Measurements from ENCODE around the gene SRSF4.
A peak's percentile ranks its signal among the peaks of the same experiment; 100 is the strongest.
"Not testable (repeated sequence)": the region's sequence is repeated elsewhere in the genome, so short reads cannot be mapped to it uniquely, and the experiment has no call there.

Gene SRSF4

GRCh38 chr1:29123887-29124365 lies 57.8 kb downstream of the SRSF4 start, which contains the start of gene TMEM200B:
TSS of gene TMEM200B (minus strand) at chr1:29123903. CDS start at chr1:29121828, 2,075 bp downstream.
- DNase-seq = no peak

GRCh38 chr1:29123053-29123886 lies 58.4 kb downstream of the SRSF4 start:
- DNase-seq = peak; percentile 35

- no peak for DNase-seq
These were observed 59.0 kb downstream of the SRSF4 start for GRCh38 chr1:29122682-29123052.

- DNase-seq = peak; percentile 10
These were observed 59.6 kb downstream of the SRSF4 start for GRCh38 chr1:29121936-29122681.

GRCh38 chr1:29121516-29121935 lies 60.2 kb downstream of the SRSF4 start:
- no peak for DNase-seq

GRCh38 chr1:29120947-29121485 lies 60.7 kb downstream of the SRSF4 start:
- peak; percentile 53 for DNase-seq

- no peak for DNase-seq
These were observed 61.3 kb downstream of the SRSF4 start for GRCh38 chr1:29120367-29120766.

- no peak for DNase-seq
These were observed 62.4 kb downstream of the SRSF4 start for GRCh38 chr1:29119121-29119929.

- no peak for DNase-seq
These were observed 64.3 kb downstream of the SRSF4 start for GRCh38 chr1:29117381-29117780.

- DNase-seq = no peak
These were observed 67.0 kb downstream of the SRSF4 start for GRCh38 chr1:29114654-29115053.

GRCh38 chr1:29113413-29114117 lies 68.1 kb downstream of the SRSF4 start:
- DNase-seq = no peak

- no peak for DNase-seq
These were observed 68.8 kb downstream of the SRSF4 start for GRCh38 chr1:29112705-29113412.

GRCh38 chr1:29108041-29108440 lies 73.7 kb downstream of the SRSF4 start:
- DNase-seq = not testable (repeated sequence)

- no peak for DNase-seq
These were observed 75.9 kb downstream of the SRSF4 start for GRCh38 chr1:29105822-29106221.

- DNase-seq = no peak
These were observed 81.2 kb downstream of the SRSF4 start for GRCh38 chr1:29100487-29100886.

- DNase-seq = no peak
These were observed 82.4 kb downstream of the SRSF4 start for GRCh38 chr1:29099286-29099685.
